Osteocyte (in vitro differentiated cells): ENCODE data around the gene MCM5. TPM values are rescaled to one million over a fixed set of nuclear protein-coding genes. Genes with fewer than 3 reads are reported as not detected.

Source experiments
- DNase-seq: peaks from one replicate; pipeline ENCODE4 v3.0.0; 2021; ENCODE audit warnings: mixed read lengths; ENCODE audit not compliant: unreplicated experiment; ENCODE audit errors: extremely low spot score
- H3K27ac Mint-ChIP-seq: one replicate; pipeline ENCODE4 v1.8.0; 2021; ENCODE audit warnings: mild to moderate bottlenecking, mixed read lengths; ENCODE audit not compliant: unreplicated experiment
- H3K27me3 Mint-ChIP-seq: one replicate; pipeline ENCODE4 v1.8.0; 2021; ENCODE audit warnings: mixed read lengths; ENCODE audit not compliant: unreplicated experiment
- H3K36me3 Mint-ChIP-seq: one replicate; pipeline ENCODE4 v1.8.0; 2021; ENCODE audit warnings: mixed read lengths; ENCODE audit not compliant: unreplicated experiment
- H3K4me1 Mint-ChIP-seq: one replicate; pipeline ENCODE4 v1.8.0; 2021; ENCODE audit warnings: mixed read lengths; ENCODE audit not compliant: unreplicated experiment
- H3K4me3 Mint-ChIP-seq: one replicate; pipeline ENCODE4 v1.8.0; 2021; ENCODE audit warnings: mild to moderate bottlenecking, moderate library complexity, mixed read lengths; ENCODE audit not compliant: unreplicated experiment
- H3K9me3 Mint-ChIP-seq: one replicate; pipeline ENCODE4 v1.8.0; 2021; ENCODE audit warnings: mixed read lengths; ENCODE audit not compliant: unreplicated experiment
- CTCF ChIP-seq: fragments of 200-600 bp; sonication (generic); IDR thresholded peaks from 2 replicates; pipeline ENCODE4 v1.5.0; 2021; ENCODE audit warnings: antibody characterized with exemption, mild to moderate bottlenecking, moderate library complexity
- total RNA-seq: library from RNA; stranded (reverse); gene quantifications from 2 replicates; pipeline ENCODE4 v1.2.1, GENCODE V29; 2021

MCM5 gene
- total RNA-seq, 1 donor from 2014 or later: 28.5 TPM

DNA sequence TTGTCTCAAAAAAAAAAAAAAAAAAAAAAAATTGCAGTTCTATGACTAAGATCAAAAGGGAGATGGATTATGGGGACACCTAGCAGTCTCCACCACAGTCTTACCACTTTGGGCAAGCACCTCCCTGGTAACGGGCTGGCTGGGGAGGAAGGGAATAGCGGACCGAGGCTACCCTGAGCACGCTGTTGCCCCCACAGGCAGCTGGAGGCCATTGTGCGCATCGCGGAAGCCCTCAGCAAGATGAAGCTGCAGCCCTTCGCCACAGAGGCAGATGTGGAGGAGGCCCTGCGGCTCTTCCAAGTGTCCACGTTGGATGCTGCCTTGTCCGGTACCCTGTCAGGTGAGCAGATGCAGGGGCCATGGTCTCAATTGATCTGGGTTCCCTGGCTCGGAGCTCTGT lies 21.2 kb downstream of the MCM5 start:
- Mint-ChIP-seq H3K27ac (no peak overlapping the region), H3K4me1 (peaks cover 8% of the 10 kb centered on the region), H3K27me3 (no peaks in the 10 kb centered on the region), H3K36me3 (peaks cover 21% of the 10 kb centered on the region), H3K4me3 (no peak overlapping the region), H3K9me3 (no peaks in the 10 kb centered on the region)
- no peak for TF ChIP-seq CTCF
- DNase-seq: no peak

- TF ChIP-seq CTCF: no peak
- Mint-ChIP-seq H3K9me3 (no peaks in the 10 kb centered on the region), H3K36me3 (peaks cover 17% of the 10 kb centered on the region), H3K4me1 (peaks cover 16% of the 10 kb centered on the region), H3K4me3 (no peak overlapping the region), H3K27ac (no peak overlapping the region), H3K27me3 (no peaks in the 10 kb centered on the region)
- no peak for DNase-seq
Observed at GRCh38 chr22:35422145-35422544, 22.2 kb downstream of the MCM5 start.

DNA sequence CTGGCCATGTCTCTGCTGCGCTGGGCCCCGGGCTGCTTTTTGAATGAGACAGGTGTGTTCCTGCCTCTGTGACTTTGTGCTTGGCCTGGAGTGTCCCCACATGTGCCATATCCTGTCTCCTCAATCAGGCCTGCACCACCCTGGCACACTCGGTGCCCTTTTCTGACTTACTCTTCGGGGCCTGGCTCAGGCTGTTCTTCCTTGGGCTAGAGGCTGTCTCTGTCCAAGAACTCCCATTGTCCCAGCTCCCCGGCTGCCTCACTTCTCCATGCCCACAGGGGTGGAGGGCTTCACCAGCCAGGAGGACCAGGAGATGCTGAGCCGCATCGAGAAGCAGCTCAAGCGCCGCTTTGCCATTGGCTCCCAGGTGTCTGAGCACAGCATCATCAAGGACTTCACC lies 23.0 kb downstream of the MCM5 start:
- H3K27me3 Mint-ChIP-seq: no peaks in the 10 kb centered on the region
- H3K9me3 Mint-ChIP-seq: no peaks in the 10 kb centered on the region
- peaks cover 15% of the 10 kb centered on the region for H3K36me3 Mint-ChIP-seq
- peaks cover 16% of the 10 kb centered on the region for H3K4me1 Mint-ChIP-seq
- no peak for DNase-seq
- H3K27ac Mint-ChIP-seq: no peak overlapping the region
- TF ChIP-seq CTCF: no peak
- no peak overlapping the region for H3K4me3 Mint-ChIP-seq

DNA sequence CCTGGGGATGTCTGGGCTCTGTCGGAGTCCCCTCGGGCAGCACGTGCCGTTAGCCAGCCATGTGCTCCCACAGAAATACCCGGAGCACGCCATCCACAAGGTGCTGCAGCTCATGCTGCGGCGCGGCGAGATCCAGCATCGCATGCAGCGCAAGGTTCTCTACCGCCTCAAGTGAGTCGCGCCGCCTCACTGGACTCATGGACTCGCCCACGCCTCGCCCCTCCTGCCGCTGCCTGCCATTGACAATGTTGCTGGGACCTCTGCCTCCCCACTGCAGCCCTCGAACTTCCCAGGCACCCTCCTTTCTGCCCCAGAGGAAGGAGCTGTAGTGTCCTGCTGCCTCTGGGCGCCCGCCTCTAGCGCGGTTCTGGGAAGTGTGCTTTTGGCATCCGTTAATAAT lies 24.1 kb downstream of the MCM5 start:
- TF ChIP-seq CTCF: no peak
- DNase-seq: no peak
- peaks cover 14% of the 10 kb centered on the region for H3K36me3 Mint-ChIP-seq
- H3K9me3 Mint-ChIP-seq: no peaks in the 10 kb centered on the region
- peaks cover 16% of the 10 kb centered on the region for H3K4me1 Mint-ChIP-seq
- H3K27ac Mint-ChIP-seq: no peak overlapping the region
- H3K4me3 Mint-ChIP-seq: no peak overlapping the region
- no peaks in the 10 kb centered on the region for H3K27me3 Mint-ChIP-seq

- Mint-ChIP-seq H3K4me1 (peaks cover 16% of the 10 kb centered on the region), H3K4me3 (no peak overlapping the region), H3K27ac (no peak overlapping the region), H3K27me3 (no peaks in the 10 kb centered on the region), H3K9me3 (no peaks in the 10 kb centered on the region), H3K36me3 (peaks cover 14% of the 10 kb centered on the region)
- no peak for TF ChIP-seq CTCF
- DNase-seq: no peak
Observed at GRCh38 chr22:35424761-35425160, 24.8 kb downstream of the MCM5 start.
